HepG2 (cell line): ENCODE results near the gene ATP10D. TPM values are rescaled to one million over a fixed set of nuclear protein-coding genes. Genes with fewer than 3 reads are reported as not detected.

ENCODE experiments used
- ATAC-seq: fragments of 200-7000 bp; cut with Tn5 transposase; 3 replicates; pipeline ENCODE4 v1.9.1; 2020; ENCODE audit warnings: mild to moderate bottlenecking, moderate library complexity
- BruUV-seq: library from RNA; stranded (reverse); fragments of 400-500 nt; replicated peaks from 2 replicates; lab custom pipeline; 2021; lab: Mats Ljungman, UMichigan
- CTCF ChIA-PET: fragments of 300-600 bp; formaldehyde crosslinking; extraction: SDS; loops from one replicate; lab custom pipeline; 2021; ENCODE audit warnings: low total read pairs, inconsistent platforms, low intra/inter-chr PET ratio; lab: Yijun Ruan, JAX
- POLR2A ChIA-PET: fragments of 350-600 bp; sonication (Branson Sonifier 250); formaldehyde crosslinking; loops from one replicate; lab custom pipeline; 2020; ENCODE audit warnings: antibody characterized with exemption, inconsistent platforms; lab: Yijun Ruan, JAX
- DNase-seq: peaks from one replicate; pipeline ENCODE4 v3.0.0-alpha.2; 2015; ENCODE audit warnings: low spot score
- FAIRE-seq: peaks from 3 replicates; lab custom pipeline; 2011; peaks lifted over from hg19 to GRCh38; lab: Jason Lieb, UNC
- H2AFZ ChIP-seq: one replicate; pipeline ENCODE4 v1.6.1; 2011; ENCODE audit warnings: low read length, inconsistent platforms
- H3K27ac ChIP-seq: fragments of 300-600 bp; 3 replicates; pipeline ENCODE4 v1.8.0; 2011; ENCODE audit warnings: mixed run types, mild to moderate bottlenecking, mixed read lengths, low read length, inconsistent platforms; ENCODE audit not compliant: insufficient read depth; ENCODE audit errors: extremely low read length
- H3K27me3 ChIP-seq, 2 experiments: fragments of 200-600 bp in 1 of 2; 2 replicates in 1 of 2; 3 replicates in 1 of 2; pipeline versions ENCODE4 v1.6.0 to v1.8.0; 2011; ENCODE audit warnings: low read length in 2 of 2, mild to moderate bottlenecking in 2 of 2, moderate library complexity in 2 of 2, inconsistent platforms in 1 of 2; ENCODE audit not compliant: insufficient read depth in 2 of 2, control insufficient read depth in 1 of 2
- H3K36me3 ChIP-seq, 2 experiments: fragments of 200-600 bp in 1 of 2; replicated peaks in 1 of 2; 2 replicates in 1 of 2; 3 replicates in 1 of 2; pipeline versions ENCODE4 v1.5.1 to v1.8.0; 2011; ENCODE audit warnings: low read length in 2 of 2, inconsistent platforms in 1 of 2; ENCODE audit not compliant: insufficient read depth in 2 of 2, control insufficient read depth in 1 of 2
- H3K4me1 ChIP-seq: 2 replicates; pipeline ENCODE4 v1.5.1; 2012; ENCODE audit warnings: low read length, inconsistent platforms; ENCODE audit not compliant: insufficient read depth
- H3K4me2 ChIP-seq: 2 replicates; pipeline ENCODE4 v1.6.0; 2011; ENCODE audit warnings: low read depth, low read length, inconsistent platforms
- H3K4me3 ChIP-seq, 3 experiments: fragments of 200-600 bp in 1 of 3; sonication (generic), shearing (Covaris generic) in 1 of 3; replicated peaks in 1 of 3; 2 replicates each; pipeline ENCODE4 v1.5.1; 2011 to 2016; ENCODE audit warnings: low read length in 3 of 3, inconsistent platforms in 2 of 3, low read depth in 2 of 3, mild to moderate bottlenecking in 2 of 3, control low read depth in 1 of 3, mixed read lengths in 1 of 3; ENCODE audit not compliant: insufficient read depth in 1 of 3
- H3K79me2 ChIP-seq: one replicate; pipeline ENCODE4 v1.6.1; 2011; ENCODE audit warnings: low read length, inconsistent platforms; ENCODE audit not compliant: insufficient read depth
- H3K9ac ChIP-seq: 2 replicates; pipeline ENCODE4 v1.6.0; 2011; ENCODE audit warnings: mild to moderate bottlenecking, low read depth, low read length, inconsistent platforms; ENCODE audit not compliant: insufficient read depth
- H3K9me3 ChIP-seq: 2 replicates; pipeline ENCODE4 v1.5.1; 2012; ENCODE audit warnings: mild to moderate bottlenecking, low read length
- H4K20me1 ChIP-seq: 2 replicates; pipeline ENCODE4 v1.6.0; 2011; ENCODE audit warnings: inconsistent platforms, mild to moderate bottlenecking, low read length, moderate library complexity; ENCODE audit not compliant: insufficient read depth
- AHDC1 ChIP-seq: sonication (generic); formaldehyde crosslinking; IDR thresholded peaks from 2 replicates; pipeline ENCODE4 v1.5.1; 2020; ENCODE audit warnings: mild to moderate bottlenecking, missing genetic modification reagents, borderline replicate concordance
- CBX2 ChIP-seq, 2 experiments: fragments of 200-600 bp in 1 of 2; sonication (generic); formaldehyde crosslinking in 1 of 2; IDR thresholded peaks; 2 replicates each; pipeline versions ENCODE4 v1.7.0 to v1.8.1; 2018 to 2022; ENCODE audit warnings: low read depth in 2 of 2, low read length in 1 of 2, mild to moderate bottlenecking in 1 of 2, missing genetic modification reagents in 1 of 2
- HCFC1 ChIP-seq: fragments of 150-350 bp; IDR thresholded peaks from 2 replicates; pipeline ENCODE4 v1.6.1; 2014; ENCODE audit warnings: low read depth, low read length
- RERE ChIP-seq: IDR thresholded peaks from 2 replicates; pipeline ENCODE4 v1.6.1; 2016; ENCODE audit warnings: low read depth, missing genetic modification reagents, missing compliant biosample characterization
- ZNF3 ChIP-seq: IDR thresholded peaks from 2 replicates; pipeline ENCODE4 v1.7.0; 2017; ENCODE audit warnings: inconsistent platforms
- ZUFSP ChIP-seq: sonication (generic); formaldehyde crosslinking; IDR thresholded peaks from 2 replicates; pipeline ENCODE4 v1.9.0; 2021; ENCODE audit warnings: missing genetic modification reagents, mild to moderate bottlenecking, borderline replicate concordance
- WGBS: methylation state at CpG from one replicate; pipeline ENCODE4 v1.1.6; 2017; ENCODE audit warnings: low lambda C conversion rate; 5-methylcytosine and 5-hydroxymethylcytosine counted together
- in situ Hi-C: cut with HindIII; loops from 2 replicates; pipeline ENCODE4 v1.10.0; 2017; ENCODE audit warnings: low pct_unique_long_range_greater_than_20kb; ENCODE audit not compliant: extremely low pct_ligation_motif_present
- intact Hi-C: fragments of 100-400 bp; cut with micrococcal nuclease; formaldehyde crosslinking; loops from one replicate; pipeline ENCODE4 v1.10.0; 2022; ENCODE audit not compliant: unreplicated experiment
- polyA plus RNA-seq, 8 experiments: library from polyadenylated mRNA; depleted of rRNA in 3 of 8; stranded (reverse) in 7 of 8; unstranded in 1 of 8; fragments of >200 nt; fragmentation: Illumina TruSeq in 4 of 8; extraction: Trizol in 4 of 8; gene quantifications; 2 replicates each; pipeline versions ENCODE4 v1.2.1 to v1.2.3, GENCODE V29; 2011 to 2016; ENCODE audit warnings: low read depth in 4 of 8, missing spikeins in 1 of 8, mixed read lengths in 1 of 8; ENCODE audit not compliant: insufficient read depth in 1 of 8
- total RNA-seq, 5 experiments: library from RNA; depleted of rRNA; stranded (reverse); fragments of >200 nt; fragmentation: Illumina TruSeq; extraction: Trizol; gene quantifications; 2 replicates each; pipeline ENCODE4 v1.2.3, GENCODE V29; 2016; ENCODE audit warnings: low read depth in 1 of 5

ATP10D gene
- total and polyA plus RNA-seq, 2 of the 13 experiments (the other 11 are each of a cell fraction or from before 2014, with no cell fraction given): 2.2 to 9.8 TPM

- no peaks in the 10 kb centered on the region for H3K27me3 ChIP-seq
- H3K4me3 ChIP-seq: no peak overlapping the region
- H3K79me2 ChIP-seq: no peaks in the 10 kb centered on the region
- H3K9ac ChIP-seq: no peak overlapping the region
- FAIRE-seq: no peak
- no peak overlapping the region for H2AFZ ChIP-seq
- H3K27ac ChIP-seq: no peak overlapping the region
- no TSS peak for BruUV-seq
- DNase-seq: no peak
- H4K20me1 ChIP-seq: no peaks in the 10 kb centered on the region
- ChIA-PET POLR2A (no interaction called here), CTCF (no interaction called here)
- TF ChIP-seq ZUFSP (CRISPR knock-in tag): no peak
- TF ChIP-seq RERE (CRISPR knock-in tag): no peak
- no peak for TF ChIP-seq AHDC1 (CRISPR knock-in tag)
- TF ChIP-seq HCFC1: no peak
- no peak for TF ChIP-seq ZNF3
- TF ChIP-seq CBX2 (IDR thresholded peaks at IDR 0.05; ENCODE audit: low read depth, low read length): no peak
- no peak for TF ChIP-seq CBX2 (CRISPR knock-in tag; IDR thresholded peaks at IDR 0.05; ENCODE audit: low read depth)
- WGBS: 68% methylated on average over 5 of the region's 5 CpGs
- in situ Hi-C loops: no loop called here
- no peak overlapping the region for H3K4me2 ChIP-seq
- no peaks in the 10 kb centered on the region for H3K4me1 ChIP-seq
- no peak for ATAC-seq
- intact Hi-C loops: no loop called here
- H3K9me3 ChIP-seq: no peaks in the 10 kb centered on the region
- no peaks in the 10 kb centered on the region for H3K36me3 ChIP-seq
These were observed 50.6 kb downstream of the ATP10D start for GRCh38 chr4:47535567-47536147.
